ENCODE results near the gene RAD9A. TPM values are rescaled to one million over a fixed set of nuclear protein-coding genes. Genes with fewer than 3 reads are reported as not detected.
"Not testable (repeated sequence)": the region's sequence is repeated elsewhere in the genome, so short reads cannot be mapped to it uniquely, and the experiment has no call there.

RAD9A gene
- total RNA-seq, 6 donors from 2014 or later = 20.4 to 115 (median 28.2) TPM

DNA sequence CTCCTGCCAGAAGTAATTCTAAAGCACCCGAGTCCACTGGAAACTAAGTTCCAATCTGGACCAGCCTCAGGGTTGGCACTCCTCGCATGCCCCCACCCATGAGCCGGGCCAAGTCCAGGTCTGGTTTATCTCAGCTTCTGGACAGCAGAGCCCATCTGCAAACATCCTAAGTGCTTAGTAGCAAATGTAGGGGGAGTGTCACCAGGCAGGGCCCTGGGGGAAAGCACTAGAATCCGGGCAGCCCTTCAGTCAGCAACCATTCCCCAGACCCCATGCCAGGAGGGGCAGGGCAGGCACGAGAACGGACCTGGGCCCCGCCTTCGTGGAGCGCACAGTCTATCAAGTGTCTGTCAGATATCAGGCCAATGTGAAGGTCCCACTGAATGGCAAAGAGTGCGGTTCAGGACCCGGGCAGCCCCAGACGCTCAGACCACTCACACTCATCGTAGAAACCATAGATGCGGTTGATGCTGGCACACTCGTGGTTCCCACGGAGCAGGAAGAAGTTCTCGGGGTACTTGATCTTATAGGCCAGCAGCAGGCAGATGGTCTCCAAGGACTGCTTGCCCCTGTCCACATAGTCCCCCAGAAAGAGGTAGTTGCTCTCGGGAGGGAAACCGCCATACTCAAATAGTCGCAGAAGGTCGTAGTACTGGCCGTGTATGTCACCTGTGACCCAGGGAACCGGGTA lies 8.6 kb downstream of the RAD9A start:
- ATAC-seq (ENCODE audit: low FRiP score in 2 of 2) (no peak), DNase-seq (peak in 1 of 2 donors; percentile 58)
- H3K4me1 ChIP-seq = peaks cover 34 to 70% (median 39%) of the 10 kb centered on the region in 4 donors
- 24 to 42% methylated on average over 14 to 21 of the region's 23 CpGs for WGBS, 2 donors
- no peaks in the 10 kb centered on the region for H3K27me3 ChIP-seq
- H3K4me3 ChIP-seq = peak overlapping the region; percentile 81 to 95 (median 84)
- TF ChIP-seq, protein P1, sequence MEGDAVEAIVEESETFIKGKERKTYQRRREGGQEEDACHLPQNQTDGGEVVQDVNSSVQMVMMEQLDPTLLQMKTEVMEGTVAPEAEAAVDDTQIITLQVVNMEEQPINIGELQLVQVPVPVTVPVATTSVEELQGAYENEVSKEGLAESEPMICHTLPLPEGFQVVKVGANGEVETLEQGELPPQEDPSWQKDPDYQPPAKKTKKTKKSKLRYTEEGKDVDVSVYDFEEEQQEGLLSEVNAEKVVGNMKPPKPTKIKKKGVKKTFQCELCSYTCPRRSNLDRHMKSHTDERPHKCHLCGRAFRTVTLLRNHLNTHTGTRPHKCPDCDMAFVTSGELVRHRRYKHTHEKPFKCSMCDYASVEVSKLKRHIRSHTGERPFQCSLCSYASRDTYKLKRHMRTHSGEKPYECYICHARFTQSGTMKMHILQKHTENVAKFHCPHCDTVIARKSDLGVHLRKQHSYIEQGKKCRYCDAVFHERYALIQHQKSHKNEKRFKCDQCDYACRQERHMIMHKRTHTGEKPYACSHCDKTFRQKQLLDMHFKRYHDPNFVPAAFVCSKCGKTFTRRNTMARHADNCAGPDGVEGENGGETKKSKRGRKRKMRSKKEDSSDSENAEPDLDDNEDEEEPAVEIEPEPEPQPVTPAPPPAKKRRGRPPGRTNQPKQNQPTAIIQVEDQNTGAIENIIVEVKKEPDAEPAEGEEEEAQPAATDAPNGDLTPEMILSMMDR (IDR thresholded peaks at IDR 0.05) = no peak
- no peak for TF ChIP-seq POLR2AphosphoS5 (IDR thresholded peaks at IDR 0.05)
- no peak for TF ChIP-seq POLR2A (IDR thresholded peaks at IDR 0.05)
- TF ChIP-seq EP300 (IDR thresholded peaks at IDR 0.05) = no peak
- peak overlapping the region; percentile 92 to 96 (median 94) for H3K27ac ChIP-seq
- peaks cover 14 to 52% (median 43%) of the 10 kb centered on the region in 4 donors for H3K36me3 ChIP-seq
- no peaks in the 10 kb centered on the region for H3K9me3 ChIP-seq

DNA sequence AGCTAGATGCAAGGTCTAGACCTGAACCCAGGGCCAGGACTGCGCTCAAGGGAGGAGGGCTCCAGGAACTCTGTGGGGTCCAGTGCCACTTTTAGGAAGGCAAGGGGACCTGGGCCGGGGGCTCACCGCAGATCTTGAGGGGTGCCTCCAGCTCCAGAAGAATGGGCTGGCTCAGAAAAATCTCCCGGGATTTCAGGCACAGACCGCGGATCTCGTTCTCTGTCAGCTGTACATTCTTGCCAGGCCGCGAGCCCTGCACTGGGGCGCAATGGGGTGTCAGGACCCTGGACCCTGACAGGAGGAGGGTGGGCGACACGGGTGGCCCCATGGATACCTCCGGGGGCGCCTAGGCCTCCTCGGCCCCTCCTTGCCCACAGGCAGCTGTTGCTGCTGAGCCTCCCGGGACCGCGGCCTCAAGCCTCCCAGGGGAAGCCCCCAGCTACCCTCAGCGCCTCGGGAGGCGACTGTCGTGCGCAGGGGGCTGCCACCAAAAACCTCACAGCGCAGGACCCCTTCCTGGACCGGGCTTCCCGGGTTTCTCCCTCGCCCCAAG lies 9.2 kb downstream of the RAD9A start:
- H3K27ac ChIP-seq = peak overlapping the region; percentile 92 to 96 (median 94)
- H3K36me3 ChIP-seq = peaks cover 14 to 46% (median 38%) of the 10 kb centered on the region in 4 donors
- TF ChIP-seq POLR2A (IDR thresholded peaks at IDR 0.05) (peak in 1 of 4 donors; percentile 28), EP300 (IDR thresholded peaks at IDR 0.05) (no peak), POLR2AphosphoS5 (IDR thresholded peaks at IDR 0.05) (no peak)
- TF ChIP-seq, protein P1 (IDR thresholded peaks at IDR 0.05) = no peak
- ATAC-seq (ENCODE audit: low FRiP score in 2 of 2) (no peak), DNase-seq (no peak)
- H3K4me1 ChIP-seq = peaks cover 34 to 70% (median 39%) of the 10 kb centered on the region in 4 donors
- no peaks in the 10 kb centered on the region for H3K9me3 ChIP-seq
- H3K27me3 ChIP-seq = no peaks in the 10 kb centered on the region
- peak overlapping the region; percentile 81 to 95 (median 84) for H3K4me3 ChIP-seq
- 0 to 3% methylated on average over 3 to 25 of the region's 27 CpGs for WGBS, 2 donors

DNA sequence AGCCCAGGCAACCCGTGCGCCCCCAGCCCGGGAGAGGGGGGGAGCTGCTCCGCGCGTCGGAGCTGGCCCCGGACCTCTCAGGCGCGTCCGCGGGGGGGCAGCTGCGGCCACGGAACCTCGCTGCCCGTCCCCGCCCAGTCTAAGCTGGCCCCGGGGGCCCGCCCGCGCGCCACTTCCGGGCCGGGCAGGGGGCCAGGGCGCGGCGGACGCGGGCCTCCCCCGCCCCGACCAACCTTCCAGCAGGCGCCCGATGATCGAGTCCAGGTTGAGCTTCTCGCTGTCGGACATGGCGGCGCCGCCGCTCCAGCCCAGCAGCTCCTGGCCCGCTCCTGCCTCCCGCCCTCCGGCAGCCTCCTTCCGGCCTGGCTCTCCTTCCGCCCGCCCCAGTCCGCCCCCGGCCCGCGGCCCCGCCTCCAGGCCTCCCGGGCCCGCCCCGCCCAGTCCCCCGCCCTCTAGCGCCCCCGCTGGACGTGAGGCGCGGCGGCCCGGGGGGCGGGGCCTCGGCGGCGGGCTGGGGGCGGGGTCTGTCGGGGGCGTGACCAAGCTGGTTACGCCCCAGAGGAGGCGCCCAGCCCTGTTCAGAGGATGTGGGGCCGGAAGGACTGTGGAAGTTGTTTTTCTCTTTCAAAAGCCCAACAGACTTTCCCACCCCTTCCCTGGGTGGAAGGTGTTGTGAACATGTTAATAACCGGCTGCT lies 9.9 kb downstream of the RAD9A start, which contains the start of gene PPP1CA:
Gene PPP1CA (minus strand): TSS at position 364 of the 697 bp plus-strand sequence. CDS start 76 bp downstream, at position 288.
- TF ChIP-seq, protein P1 (IDR thresholded peaks at IDR 0.05) = peak; percentile 47 to 84 (median 76)
- TF ChIP-seq POLR2A (IDR thresholded peaks at IDR 0.05) = peak in 3 of 4 donors; percentile 38 to 88 (median 67)
- peak; percentile 28 to 73 for TF ChIP-seq POLR2AphosphoS5 (IDR thresholded peaks at IDR 0.05)
- TF ChIP-seq EP300 (IDR thresholded peaks at IDR 0.05) = no peak

DNA sequence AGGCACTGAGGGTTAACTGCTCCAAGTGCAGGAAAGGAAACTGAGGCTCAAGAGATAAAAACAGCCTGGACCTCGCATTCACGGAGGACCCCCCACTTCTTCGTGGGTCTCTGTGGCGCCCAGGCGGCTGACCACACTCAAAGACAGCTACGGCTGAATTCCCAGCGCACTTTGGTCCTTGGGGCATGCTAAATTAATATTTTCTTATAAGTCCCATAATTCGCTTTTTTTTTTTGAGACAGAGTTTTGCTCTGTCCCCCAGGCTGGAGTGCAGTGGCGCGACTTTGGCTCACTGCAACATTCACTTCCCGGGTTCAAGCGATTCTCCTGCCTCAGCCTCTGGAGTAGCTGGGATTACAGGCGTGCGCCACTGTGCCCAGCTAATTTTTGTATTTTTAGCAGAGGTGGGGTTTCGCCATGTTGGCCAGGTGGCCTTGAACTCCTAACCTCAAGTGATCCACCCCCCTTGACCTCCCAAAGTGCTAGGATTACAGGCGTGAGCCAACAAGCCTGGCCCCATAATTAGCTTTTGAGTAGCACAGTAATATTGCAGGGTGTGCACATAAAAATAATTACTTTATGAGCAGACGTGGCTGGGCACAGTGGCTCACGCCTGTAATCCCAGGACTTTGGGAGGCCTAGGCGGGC lies 10.5 kb downstream of the RAD9A start:
- H3K4me1 ChIP-seq = peaks cover 34 to 64% (median 39%) of the 10 kb centered on the region in 4 donors
- WGBS, 2 donors = 44 to 52% methylated on average over 19 of the region's 19 CpGs

More for the DNA sequence above, 9.9 kb downstream of the RAD9A start, which contains the start of gene PPP1CA:
- Histone ChIP-seq H3K36me3 (peaks cover 14 to 40% (median 32%) of the 10 kb centered on the region in 4 donors), H3K27me3 (no peaks in the 10 kb centered on the region), H3K27ac (peak within 1 kb of the TSS; percentile 92 to 96 (median 94)), H3K4me3 (peak within 1 kb of the TSS; percentile 81 to 95 (median 84)), H3K4me1 (peaks cover 34 to 68% (median 39%) of the 10 kb centered on the region in 4 donors), H3K9me3 (no peaks in the 10 kb centered on the region)
- 0 to 2% methylated on average over 2 to 24 of the region's 73 CpGs for WGBS, 2 donors
- ATAC-seq (ENCODE audit: low FRiP score in 2 of 2) (peak; percentile 90 to 96), DNase-seq (peak; percentile 93 to 99)

DNA sequence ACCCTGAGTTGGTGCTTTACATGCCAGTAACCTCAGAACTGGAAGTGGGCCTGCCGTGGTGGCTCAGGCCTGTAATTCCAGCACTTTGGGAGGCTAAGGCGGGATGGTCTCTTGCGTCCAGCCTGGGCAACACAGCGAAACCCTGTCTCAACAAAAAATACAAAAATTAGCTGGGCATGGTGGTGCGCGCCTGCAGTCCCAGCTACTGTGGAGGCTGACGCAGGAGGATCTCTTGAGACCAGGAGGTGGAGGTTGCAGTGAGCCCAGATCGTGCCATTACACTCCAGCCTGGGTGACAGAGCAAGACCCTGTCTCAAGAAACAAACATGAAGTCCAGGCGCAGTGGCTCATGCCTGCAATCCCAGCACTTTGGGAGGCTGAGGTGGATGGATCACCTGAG lies 11.3 kb downstream of the RAD9A start:
- ATAC-seq (ENCODE audit: low FRiP score in 2 of 2); H3K9me3 ChIP-seq; H3K27me3 ChIP-seq; DNase-seq: not testable (repeated sequence)
- Histone ChIP-seq H3K4me1 (peaks cover 34 to 64% (median 38%) of the 10 kb centered on the region in 4 donors), H3K36me3 (peaks cover 4 to 25% (median 18%) of the 10 kb centered on the region in 4 donors), H3K4me3 (peak overlapping the region in 1 of 4 donors; percentile 51), H3K27ac (peak overlapping the region; percentile 61 to 96 (median 87))
- WGBS, 2 donors = 90% methylated on average over 8 to 9 of the region's 9 CpGs

More for the DNA sequence above, 10.5 kb downstream of the RAD9A start:
- peaks cover 12 to 33% (median 25%) of the 10 kb centered on the region in 4 donors for H3K36me3 ChIP-seq
- H3K27ac ChIP-seq = peak overlapping the region; percentile 92 to 96 (median 94)
- TF ChIP-seq POLR2A (IDR thresholded peaks at IDR 0.05) = peak in 1 of 4 donors; percentile 43
- H3K27me3 ChIP-seq; DNase-seq; H3K9me3 ChIP-seq; ATAC-seq (ENCODE audit: low FRiP score in 2 of 2): not testable (repeated sequence)
- H3K4me3 ChIP-seq = peak overlapping the region in 3 of 4 donors; percentile 81 to 86 (median 81)
